ENCODE data around the gene ISLR2.
A peak's percentile ranks its signal among the peaks of the same experiment; 100 is the strongest.
"Not testable (repeated sequence)": the region's sequence is repeated elsewhere in the genome, so short reads cannot be mapped to it uniquely, and the experiment has no call there.

ISLR2 gene, protein sequence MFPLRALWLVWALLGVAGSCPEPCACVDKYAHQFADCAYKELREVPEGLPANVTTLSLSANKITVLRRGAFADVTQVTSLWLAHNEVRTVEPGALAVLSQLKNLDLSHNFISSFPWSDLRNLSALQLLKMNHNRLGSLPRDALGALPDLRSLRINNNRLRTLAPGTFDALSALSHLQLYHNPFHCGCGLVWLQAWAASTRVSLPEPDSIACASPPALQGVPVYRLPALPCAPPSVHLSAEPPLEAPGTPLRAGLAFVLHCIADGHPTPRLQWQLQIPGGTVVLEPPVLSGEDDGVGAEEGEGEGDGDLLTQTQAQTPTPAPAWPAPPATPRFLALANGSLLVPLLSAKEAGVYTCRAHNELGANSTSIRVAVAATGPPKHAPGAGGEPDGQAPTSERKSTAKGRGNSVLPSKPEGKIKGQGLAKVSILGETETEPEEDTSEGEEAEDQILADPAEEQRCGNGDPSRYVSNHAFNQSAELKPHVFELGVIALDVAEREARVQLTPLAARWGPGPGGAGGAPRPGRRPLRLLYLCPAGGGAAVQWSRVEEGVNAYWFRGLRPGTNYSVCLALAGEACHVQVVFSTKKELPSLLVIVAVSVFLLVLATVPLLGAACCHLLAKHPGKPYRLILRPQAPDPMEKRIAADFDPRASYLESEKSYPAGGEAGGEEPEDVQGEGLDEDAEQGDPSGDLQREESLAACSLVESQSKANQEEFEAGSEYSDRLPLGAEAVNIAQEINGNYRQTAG

DNA sequence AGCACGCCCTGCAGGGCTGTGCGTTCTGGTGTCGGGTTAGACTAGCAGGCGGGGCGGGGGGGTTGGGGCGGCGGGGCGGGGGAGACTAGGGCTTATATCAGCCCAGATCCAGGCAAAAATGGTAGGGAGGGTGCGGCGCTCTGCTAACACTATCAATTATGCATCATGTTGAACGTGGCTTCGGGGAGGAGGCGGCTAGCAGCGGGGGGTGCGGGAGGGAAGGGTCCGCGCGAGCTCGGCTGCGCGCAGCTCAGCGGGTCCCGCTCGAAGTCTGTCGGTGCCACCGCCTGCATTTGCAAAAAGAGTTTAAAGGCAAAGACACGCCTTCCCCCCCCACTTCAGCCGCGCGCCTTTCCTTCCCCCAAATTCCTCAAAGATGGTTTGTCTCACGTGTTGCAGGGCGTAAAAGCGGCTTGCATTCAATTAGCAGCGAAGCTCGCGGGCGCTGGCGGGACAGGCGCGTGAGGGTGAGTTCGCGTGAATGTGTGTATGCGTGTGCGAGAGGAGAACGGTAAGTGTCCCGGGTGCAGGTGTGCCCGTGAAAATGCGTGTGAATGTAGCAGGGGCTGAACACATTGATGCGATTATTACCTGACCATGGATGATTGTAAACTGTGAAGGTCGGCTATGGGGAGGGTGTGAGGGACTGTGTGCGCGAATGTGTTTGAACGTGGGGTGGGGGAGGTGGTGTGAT lies at the start of gene ISLR2:
ISLR2 (plus strand) TSS at position 432 of the 694 bp plus-strand sequence. CDS start 2,169 bp downstream, outside the sequence.
- DNase-seq (ENCODE audit: insufficient read length, low spot score) (no peak), FAIRE-seq (no peak)

GRCh38 chr15:74082450-74082849 lies 47.9 kb upstream of the ISLR2 start, which contains the start of gene GOLGA6A:
Gene GOLGA6A (minus strand): TSS chr15:74082550. CDS start chr15:74082509, 41 bp downstream.
- not testable (repeated sequence) for FAIRE-seq

GRCh38 chr15:74094567-74094966 lies 35.8 kb upstream of the ISLR2 start:
- FAIRE-seq; DNase-seq (ENCODE audit: insufficient read length, low spot score): not testable (repeated sequence)

More at GRCh38 chr15:74082450-74082849, 47.9 kb upstream of the ISLR2 start, which contains the start of gene GOLGA6A:
- not testable (repeated sequence) for DNase-seq (ENCODE audit: insufficient read length, low spot score)

DNA sequence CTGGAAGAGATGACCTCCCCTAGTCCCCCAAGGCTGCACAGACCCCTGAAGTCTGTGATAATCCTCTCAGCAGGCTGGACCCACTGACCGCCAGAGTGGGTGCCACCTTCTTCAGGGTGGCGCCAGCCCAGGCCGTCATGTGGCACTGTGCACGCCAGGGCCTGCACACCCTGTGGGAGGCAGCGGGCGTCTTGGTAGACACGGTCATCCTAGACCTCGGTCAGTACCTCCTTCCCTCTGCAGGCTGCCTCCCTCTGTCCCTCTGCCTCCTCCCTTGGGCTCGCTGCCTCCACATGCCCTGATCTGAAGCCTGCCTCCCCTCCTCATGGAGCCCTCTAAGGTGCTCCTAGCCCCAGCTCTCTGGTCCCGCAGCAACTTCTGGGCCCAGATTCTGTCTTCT lies 34.8 kb upstream of the ISLR2 start:
- not testable (repeated sequence) for FAIRE-seq; DNase-seq (ENCODE audit: insufficient read length, low spot score)

DNA sequence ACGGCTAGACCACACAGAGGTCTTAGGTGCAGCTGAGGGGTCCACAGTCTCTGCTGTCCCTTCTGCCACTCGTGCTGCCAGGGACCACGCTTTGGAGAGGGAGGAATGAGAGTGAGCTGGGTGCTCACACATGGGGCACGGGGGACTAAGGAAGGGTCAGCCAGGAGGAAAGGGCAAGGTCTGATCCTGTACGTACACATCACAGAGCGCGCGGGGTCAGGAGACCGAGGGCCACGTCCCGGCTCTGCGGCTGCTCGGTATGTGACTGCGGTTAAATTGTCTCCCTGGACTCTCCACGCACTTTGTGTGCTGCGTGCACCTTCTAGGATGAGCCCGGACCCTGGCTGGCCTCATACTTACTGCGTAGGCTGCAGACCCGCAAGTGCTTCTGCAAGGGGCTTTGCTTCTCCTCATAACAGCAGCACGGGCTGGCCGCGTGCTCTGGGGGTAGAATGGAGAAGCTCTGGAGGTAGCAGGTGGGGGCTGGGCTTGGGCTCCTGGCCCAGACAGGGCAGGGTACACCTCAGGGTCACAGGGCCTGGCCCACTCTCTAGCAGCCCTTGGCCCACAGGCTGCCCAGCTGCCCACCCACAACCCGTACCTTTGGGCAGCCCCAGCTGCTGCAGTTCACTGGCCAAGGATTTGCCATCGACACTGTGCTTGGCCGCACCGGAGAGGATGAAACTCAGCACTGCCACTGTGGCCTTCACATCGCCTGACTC lies 33.5 kb upstream of the ISLR2 start:
- not testable (repeated sequence) for DNase-seq (ENCODE audit: insufficient read length, low spot score); FAIRE-seq

DNA sequence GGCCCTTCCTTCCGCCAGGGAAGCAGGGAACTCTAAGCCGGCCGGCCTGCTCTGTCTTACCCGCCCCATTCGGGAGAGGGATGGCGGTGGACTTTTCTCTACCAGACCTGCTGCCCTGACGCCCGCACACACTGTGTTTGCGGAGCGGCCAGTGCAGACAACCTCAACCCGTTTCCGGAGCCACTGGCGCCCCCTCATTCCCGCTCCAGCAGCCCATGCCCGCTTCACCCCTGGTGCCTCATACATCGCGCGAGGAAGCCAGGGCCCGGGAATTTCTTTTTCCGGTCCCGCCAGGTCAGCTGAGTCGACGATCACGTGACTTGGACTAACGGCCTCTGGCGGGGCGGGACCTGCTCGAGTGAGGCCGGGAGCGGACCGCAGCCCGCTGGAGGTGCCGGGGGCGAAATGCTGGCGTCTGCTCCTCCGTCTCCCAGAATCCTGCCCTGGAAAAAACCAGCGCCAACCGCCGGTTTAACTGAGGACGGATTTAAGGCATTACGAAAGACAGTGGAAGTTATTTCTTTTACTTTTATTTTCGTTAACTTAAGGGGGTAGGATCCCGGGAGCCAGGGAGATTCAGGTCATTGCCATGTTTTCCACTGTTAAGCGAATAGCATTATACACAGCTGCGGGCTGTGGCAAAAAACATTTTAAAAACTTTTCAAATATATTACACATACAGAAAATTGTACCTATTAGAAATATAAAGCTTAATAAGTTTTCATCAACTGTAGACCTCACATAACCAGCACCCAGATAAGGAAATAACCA lies 30.2 kb upstream of the ISLR2 start:
- peak; percentile 69 for DNase-seq (ENCODE audit: insufficient read length, low spot score)
- peak; percentile 83 for FAIRE-seq

GRCh38 chr15:74108111-74108510 lies 22.3 kb upstream of the ISLR2 start:
- no peak for FAIRE-seq

GRCh38 chr15:74108611-74109010 lies 21.8 kb upstream of the ISLR2 start:
- not testable (repeated sequence) for DNase-seq (ENCODE audit: insufficient read length, low spot score); FAIRE-seq

More at GRCh38 chr15:74108111-74108510, 22.3 kb upstream of the ISLR2 start:
- DNase-seq (ENCODE audit: insufficient read length, low spot score) = no peak

DNA sequence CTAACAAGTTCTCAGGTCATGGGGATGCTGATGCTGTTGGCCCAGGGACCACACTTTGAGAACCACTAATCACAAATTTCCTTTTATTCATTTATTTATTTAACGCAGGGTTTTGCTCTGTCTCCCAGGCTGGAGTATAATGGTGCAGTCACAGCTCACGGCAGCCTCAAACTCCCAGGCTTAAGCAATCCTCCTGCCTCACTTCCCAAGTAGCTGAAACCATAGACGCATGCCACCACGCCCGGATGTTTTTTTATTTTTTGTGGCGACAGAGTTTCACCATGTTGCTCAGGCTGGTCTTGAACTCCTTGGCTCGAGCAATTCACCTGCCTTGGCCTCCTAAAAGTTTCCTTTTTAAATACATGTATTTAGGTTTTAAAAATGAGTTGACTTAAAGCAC lies 20.7 kb upstream of the ISLR2 start:
- DNase-seq (ENCODE audit: insufficient read length, low spot score) (no peak), FAIRE-seq (no peak)

DNA sequence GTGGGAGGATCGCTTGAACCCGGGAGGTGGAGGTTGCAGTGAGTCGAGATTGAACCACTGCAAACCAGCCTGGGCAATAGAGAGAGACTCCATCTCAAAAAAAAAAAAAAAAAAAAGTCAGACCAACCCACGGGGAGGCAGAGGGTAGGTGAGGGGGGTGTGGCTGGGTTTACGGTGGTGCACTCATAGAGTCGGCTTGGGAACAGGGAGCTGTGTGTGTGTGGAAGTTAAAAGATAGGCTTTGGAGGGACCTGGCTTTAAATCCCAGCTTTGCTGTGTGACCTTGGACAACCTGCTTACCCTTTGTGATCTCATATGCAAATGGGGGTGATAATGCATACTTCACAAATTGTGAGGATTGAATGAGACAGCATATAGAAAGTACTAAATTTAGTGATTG lies 10.0 kb upstream of the ISLR2 start:
- FAIRE-seq = no peak
- DNase-seq (ENCODE audit: insufficient read length, low spot score) = no peak

GRCh38 chr15:74121039-74121438 lies 9.3 kb upstream of the ISLR2 start:
- no peak for DNase-seq (ENCODE audit: insufficient read length, low spot score)
- FAIRE-seq = no peak

GRCh38 chr15:74121858-74122257 lies 8.5 kb upstream of the ISLR2 start:
- DNase-seq (ENCODE audit: insufficient read length, low spot score) = no peak
- no peak for FAIRE-seq

DNA sequence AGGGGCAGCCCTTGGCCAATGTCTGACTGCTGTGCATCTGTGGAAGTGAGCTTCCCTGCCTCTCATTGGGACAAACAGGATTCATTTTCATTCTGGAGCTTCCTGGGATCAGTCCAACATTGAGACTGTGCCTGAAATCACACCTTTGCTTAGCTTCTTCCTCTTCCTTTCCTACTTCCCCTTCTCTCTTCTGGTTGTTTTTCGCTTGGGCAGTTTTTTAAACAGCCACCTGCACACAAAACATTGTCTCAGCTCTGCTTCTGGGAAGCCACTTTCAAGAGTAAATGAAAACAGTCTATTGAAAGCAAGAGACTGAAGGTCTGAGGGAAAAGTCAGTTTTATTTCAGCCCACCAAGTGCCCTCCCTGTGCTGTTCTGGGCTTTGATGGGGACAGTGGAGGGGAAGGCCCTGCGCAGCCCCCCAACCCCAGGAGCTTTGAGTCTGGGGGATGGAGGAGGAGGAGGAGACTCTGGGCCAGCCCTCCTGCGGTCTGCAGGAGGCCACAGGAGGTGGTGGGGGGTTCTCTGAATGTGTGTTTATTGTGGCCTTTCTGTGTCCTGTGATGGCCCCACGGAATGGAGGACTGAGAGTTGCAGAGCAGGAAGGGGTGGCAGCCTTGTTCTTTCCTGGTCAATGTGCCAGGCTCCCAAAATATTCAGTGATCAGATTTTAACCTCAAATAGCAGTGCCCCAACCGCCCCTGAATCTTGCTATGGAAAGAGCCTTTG lies 7.8 kb upstream of the ISLR2 start:
- DNase-seq (ENCODE audit: insufficient read length, low spot score) (no peak), FAIRE-seq (peak; percentile 76)

DNA sequence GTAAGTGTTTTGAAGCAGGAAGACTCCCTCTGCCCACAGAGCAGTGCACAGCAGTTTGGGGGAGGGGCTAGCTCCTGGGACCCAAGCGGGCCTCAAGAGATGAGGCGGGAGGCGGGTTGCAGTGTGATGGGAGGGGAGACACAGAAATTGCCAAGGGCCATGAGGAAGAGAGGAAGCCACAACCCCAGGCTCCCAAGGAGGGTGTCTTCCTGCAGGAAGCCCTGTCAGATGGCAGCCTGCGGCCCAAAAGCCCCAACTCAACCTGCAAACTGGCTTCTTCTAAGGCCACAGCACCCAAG lies 7.3 kb upstream of the ISLR2 start:
- DNase-seq (ENCODE audit: insufficient read length, low spot score) (no peak), FAIRE-seq (no peak)

GRCh38 chr15:74123658-74124057 lies 6.7 kb upstream of the ISLR2 start:
- no peak for FAIRE-seq
- no peak for DNase-seq (ENCODE audit: insufficient read length, low spot score)

GRCh38 chr15:74124196-74124595 lies 6.2 kb upstream of the ISLR2 start:
- DNase-seq (ENCODE audit: insufficient read length, low spot score) = no peak
- FAIRE-seq = no peak

- DNase-seq (ENCODE audit: insufficient read length, low spot score) (no peak), FAIRE-seq (no peak)
These were observed 5.6 kb upstream of the ISLR2 start for GRCh38 chr15:74124759-74125158.

DNA sequence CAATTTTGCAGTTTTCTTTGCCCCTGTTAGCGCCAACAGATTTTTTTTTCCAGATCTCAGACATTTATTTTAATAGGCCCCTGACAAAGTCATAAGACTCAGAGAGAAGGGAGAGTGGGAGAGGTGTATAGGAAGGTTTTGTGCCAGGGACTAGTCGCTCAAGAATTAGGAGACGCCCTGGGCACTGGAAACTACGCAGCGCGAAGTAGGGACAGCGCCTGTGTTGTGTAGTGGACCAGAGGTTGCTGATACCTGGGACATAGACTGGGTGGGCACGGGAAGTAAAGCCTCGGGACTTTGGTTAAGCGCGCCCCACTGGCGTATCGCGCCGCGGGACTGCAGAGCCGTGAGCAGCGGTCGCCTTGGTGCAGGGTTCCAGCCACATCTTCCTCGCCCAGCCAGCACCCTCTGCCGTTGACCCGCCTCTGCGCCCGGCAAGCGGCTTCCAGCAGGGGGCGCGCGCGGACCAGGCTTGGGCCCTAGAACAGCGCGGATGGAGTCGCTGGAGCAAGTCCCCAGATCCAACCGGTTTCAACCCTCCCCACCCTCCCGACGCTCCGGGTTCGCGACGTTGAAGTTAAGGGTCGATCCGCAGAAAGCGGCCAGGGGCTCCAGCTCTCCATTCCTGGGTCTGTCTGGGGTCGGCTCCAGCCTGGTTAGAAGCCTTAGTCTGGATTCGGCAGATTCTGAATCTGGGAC lies 3.0 kb upstream of the ISLR2 start:
- FAIRE-seq (peak; percentile 91), DNase-seq (ENCODE audit: insufficient read length, low spot score) (peak; percentile 80)

Data from GM19239 (cell line).